ENCODE data around the gene GADD45GIP1. TPM values are rescaled to one million over a fixed set of nuclear protein-coding genes. Genes with fewer than 3 reads are reported as not detected.
A peak's percentile ranks its signal among the peaks of the same experiment; 100 is the strongest.

The GADD45GIP1 gene
- polyA plus RNA-seq, 1 of the 3 experiments (the other 2 are of a cell fraction): 91.8 TPM

DNA sequence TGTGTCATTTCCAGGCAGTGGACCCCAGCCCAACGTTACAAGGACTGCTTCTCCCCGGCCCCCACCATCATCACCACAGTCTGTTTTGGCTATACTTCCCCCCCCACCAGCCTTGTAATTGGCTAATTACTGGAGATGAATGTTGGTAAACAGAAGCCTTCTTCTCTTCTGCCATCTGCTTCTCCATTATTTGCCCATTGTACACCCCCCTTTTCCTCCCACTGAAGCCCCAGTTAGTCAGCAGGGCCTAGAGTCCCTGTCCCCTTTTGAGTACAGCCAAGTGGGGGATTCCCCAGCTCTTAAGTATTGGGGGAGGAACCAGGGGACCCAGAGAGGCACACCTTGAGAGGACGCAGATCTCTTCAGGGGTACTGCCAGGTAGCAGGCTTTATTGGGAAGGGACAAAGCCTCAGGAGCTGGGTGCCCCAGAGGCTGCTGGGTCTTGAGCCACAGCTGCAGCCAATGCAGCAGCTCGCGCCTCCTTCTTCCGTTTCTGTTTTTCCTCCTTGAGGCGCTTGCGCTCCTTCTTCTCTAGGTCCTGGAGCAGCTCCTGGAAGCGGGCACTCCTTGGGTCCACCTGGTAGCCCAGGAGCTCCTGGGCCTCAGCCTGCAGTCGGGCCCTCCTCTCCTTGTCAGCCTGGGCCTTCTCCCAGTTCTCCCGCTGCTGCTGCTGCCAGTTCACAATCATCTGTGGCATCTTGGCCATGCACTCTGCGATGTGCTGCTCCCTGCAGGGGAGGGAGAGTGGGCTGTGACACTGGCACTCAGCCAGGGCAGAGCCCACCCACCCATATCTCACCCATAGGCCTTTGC is 3.0 kb downstream of the GADD45GIP1 start:
- H3K9ac ChIP-seq: peak overlapping the region; percentile 60; the same call in 1 of the 2 replicates
- TF ChIP-seq GATA2 (CRISPR knock-in tag; IDR thresholded peaks at IDR 0.05): peak; percentile 50
- TF ChIP-seq SMC3 (IDR thresholded peaks at IDR 0.05; ENCODE audit: low read depth, low read length): no peak
- TF ChIP-seq NFIC (IDR thresholded peaks at IDR 0.05; ENCODE audit: borderline replicate concordance): peak; percentile 27; the same call in 1 of the 2 replicates
- POLR2A ChIA-PET: interaction anchor here (1.0 to 1.5 kb wide), 6 partner anchors 8 to 198 kb away, joined by 3 to 9 read pairs (median 3); partner anchors contain the start of gene CALR

DNA sequence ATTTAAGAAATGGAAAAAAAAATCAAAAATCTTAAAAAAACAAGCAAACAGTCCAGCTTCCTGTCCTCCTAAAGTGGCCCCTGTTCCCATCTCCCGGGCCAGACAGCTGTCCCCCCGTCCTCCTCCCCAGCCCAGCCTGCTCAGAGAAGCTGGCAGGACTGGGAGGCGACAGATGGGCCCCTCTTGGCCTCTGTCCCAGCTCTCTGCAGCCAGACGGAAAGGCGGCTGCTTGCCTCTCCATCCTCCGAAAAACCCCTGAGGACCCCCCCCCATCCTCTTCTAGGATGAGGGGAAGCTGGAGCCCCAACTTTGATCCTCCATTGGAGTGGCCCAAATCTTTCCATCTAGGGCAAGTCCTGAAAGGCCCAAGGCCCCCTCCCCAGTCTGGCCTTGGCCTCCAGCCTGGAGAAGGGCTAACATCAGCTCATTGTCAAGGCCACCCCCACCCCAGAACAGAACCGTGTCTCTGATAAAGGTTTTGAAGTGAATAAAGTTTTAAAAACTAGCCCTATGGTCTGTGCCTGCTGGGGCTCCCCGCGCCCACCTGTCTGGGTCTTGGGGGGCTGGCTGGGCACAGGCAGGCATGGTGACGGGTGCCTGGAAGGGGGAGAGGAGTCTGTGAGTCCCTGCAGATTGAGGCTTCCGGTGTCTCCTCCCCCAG is 3.8 kb downstream of the GADD45GIP1 start:
- 38% methylated on average over 8 of the region's 11 CpGs for WGBS (ENCODE audit: low lambda C conversion rate)
- H3K36me3 ChIP-seq (replicated peaks in 1 of 2; ENCODE audit: control insufficient read depth in 1 of 2, insufficient read depth in 2 of 2, low read length in 1 of 2): peaks cover 19 to 36% of the 10 kb centered on the region in 2 experiments
- H3K4me3 ChIP-seq (ENCODE audit: low read depth in 2 of 2, low read length in 1 of 2): no peak overlapping the region
- H3K4me1 ChIP-seq (ENCODE audit: control insufficient read depth in 1 of 2, insufficient read depth in 2 of 2, low read depth in 1 of 2, low read length in 1 of 2): peaks cover 32 to 39% of the 10 kb centered on the region in 2 experiments
- ChIA-PET CTCF (interaction anchor here (0.7 to 5.6 kb wide), 9 partner anchors 10 to 176 kb away, joined by 3 to 55 read pairs (median 3); no protein-coding TSS in a partner anchor), POLR2A (interaction anchor here (0.7 to 1.5 kb wide), 7 partner anchors 9 to 195 kb away, joined by 3 to 8 read pairs (median 3); partner anchors contain the start of genes CALR and DAND5)
- H3K9me2 ChIP-seq: no peaks in the 10 kb centered on the region
- H3K27ac ChIP-seq (ENCODE audit: low read depth in 2 of 2, low read length in 1 of 2): peak overlapping the region; percentile 93 to 97
- H3F3A ChIP-seq (replicated peaks; ENCODE audit: insufficient read depth): peaks cover 72% of the 10 kb centered on the region
- H3K4me2 ChIP-seq: peak overlapping the region; percentile 96
- TF ChIP-seq NFIC (IDR thresholded peaks at IDR 0.05; ENCODE audit: borderline replicate concordance): peak; percentile 70
- TF ChIP-seq, protein P1, sequence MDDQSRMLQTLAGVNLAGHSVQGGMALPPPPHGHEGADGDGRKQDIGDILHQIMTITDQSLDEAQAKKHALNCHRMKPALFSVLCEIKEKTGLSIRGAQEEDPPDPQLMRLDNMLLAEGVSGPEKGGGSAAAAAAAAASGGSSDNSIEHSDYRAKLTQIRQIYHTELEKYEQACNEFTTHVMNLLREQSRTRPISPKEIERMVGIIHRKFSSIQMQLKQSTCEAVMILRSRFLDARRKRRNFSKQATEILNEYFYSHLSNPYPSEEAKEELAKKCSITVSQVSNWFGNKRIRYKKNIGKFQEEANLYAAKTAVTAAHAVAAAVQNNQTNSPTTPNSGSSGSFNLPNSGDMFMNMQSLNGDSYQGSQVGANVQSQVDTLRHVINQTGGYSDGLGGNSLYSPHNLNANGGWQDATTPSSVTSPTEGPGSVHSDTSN (IDR thresholded peaks at IDR 0.05): 0 out of 2 replicates have a peak, but pooled peaks have one; percentile 1
- TF ChIP-seq RCOR1 (IDR thresholded peaks at IDR 0.05; ENCODE audit: low read length): peak; percentile 49; the same call in 1 of the 2 replicates
- TF ChIP-seq, protein P2, sequence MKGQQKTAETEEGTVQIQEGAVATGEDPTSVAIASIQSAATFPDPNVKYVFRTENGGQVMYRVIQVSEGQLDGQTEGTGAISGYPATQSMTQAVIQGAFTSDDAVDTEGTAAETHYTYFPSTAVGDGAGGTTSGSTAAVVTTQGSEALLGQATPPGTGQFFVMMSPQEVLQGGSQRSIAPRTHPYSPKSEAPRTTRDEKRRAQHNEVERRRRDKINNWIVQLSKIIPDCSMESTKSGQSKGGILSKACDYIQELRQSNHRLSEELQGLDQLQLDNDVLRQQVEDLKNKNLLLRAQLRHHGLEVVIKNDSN (IDR thresholded peaks at IDR 0.05; ENCODE audit: borderline replicate concordance, low read depth): no peak
- peak; percentile 54 for TF ChIP-seq TCF12 (IDR thresholded peaks at IDR 0.05)
- TF ChIP-seq, protein P3, sequence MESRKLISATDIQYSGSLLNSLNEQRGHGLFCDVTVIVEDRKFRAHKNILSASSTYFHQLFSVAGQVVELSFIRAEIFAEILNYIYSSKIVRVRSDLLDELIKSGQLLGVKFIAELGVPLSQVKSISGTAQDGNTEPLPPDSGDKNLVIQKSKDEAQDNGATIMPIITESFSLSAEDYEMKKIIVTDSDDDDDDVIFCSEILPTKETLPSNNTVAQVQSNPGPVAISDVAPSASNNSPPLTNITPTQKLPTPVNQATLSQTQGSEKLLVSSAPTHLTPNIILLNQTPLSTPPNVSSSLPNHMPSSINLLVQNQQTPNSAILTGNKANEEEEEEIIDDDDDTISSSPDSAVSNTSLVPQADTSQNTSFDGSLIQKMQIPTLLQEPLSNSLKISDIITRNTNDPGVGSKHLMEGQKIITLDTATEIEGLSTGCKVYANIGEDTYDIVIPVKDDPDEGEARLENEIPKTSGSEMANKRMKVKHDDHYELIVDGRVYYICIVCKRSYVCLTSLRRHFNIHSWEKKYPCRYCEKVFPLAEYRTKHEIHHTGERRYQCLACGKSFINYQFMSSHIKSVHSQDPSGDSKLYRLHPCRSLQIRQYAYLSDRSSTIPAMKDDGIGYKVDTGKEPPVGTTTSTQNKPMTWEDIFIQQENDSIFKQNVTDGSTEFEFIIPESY (IDR thresholded peaks at IDR 0.05; ENCODE audit: borderline replicate concordance, low read depth): no peak
- peaks cover 68% of the 10 kb centered on the region for H3K79me2 ChIP-seq (ENCODE audit: insufficient read depth)
- no peaks in the 10 kb centered on the region for H3K9me3 ChIP-seq
- no peak overlapping the region for H2AFZ ChIP-seq (ENCODE audit: low read depth)
- peaks cover 5% of the 10 kb centered on the region; the same call in 1 of the 2 replicates for H4K20me1 ChIP-seq (ENCODE audit: insufficient read depth)
- DNase-seq: peak; percentile 79
- H3K9ac ChIP-seq: peak overlapping the region; percentile 60; the same call in 1 of the 2 replicates
- H3K27me3 ChIP-seq (ENCODE audit: insufficient read depth): no peaks in the 10 kb centered on the region

More for the DNA sequence above, 3.0 kb downstream of the GADD45GIP1 start:
- DNase-seq: no peak
- peaks cover 5% of the 10 kb centered on the region; the same call in 1 of the 2 replicates for H4K20me1 ChIP-seq (ENCODE audit: insufficient read depth)
- WGBS (ENCODE audit: low lambda C conversion rate): 67% methylated on average over 12 of the region's 12 CpGs
- peaks cover 64% of the 10 kb centered on the region for H3K79me2 ChIP-seq (ENCODE audit: insufficient read depth)
- peaks cover 32 to 39% of the 10 kb centered on the region in 2 experiments for H3K4me1 ChIP-seq (ENCODE audit: control insufficient read depth in 1 of 2, insufficient read depth in 2 of 2, low read depth in 1 of 2, low read length in 1 of 2)
- H3K4me3 ChIP-seq (ENCODE audit: low read depth in 2 of 2, low read length in 1 of 2): no peak overlapping the region
- H3K4me2 ChIP-seq: peak overlapping the region; percentile 96
- no peak overlapping the region for H2AFZ ChIP-seq (ENCODE audit: low read depth)
- CTCF ChIA-PET: interaction anchor here (1.1 to 5.6 kb wide), 10 partner anchors 10 to 140 kb away, joined by 3 to 55 read pairs (median 4); partner anchors contain the start of gene GCDH
- peaks cover 72% of the 10 kb centered on the region for H3F3A ChIP-seq (replicated peaks; ENCODE audit: insufficient read depth)
- H3K27ac ChIP-seq (ENCODE audit: low read depth in 2 of 2, low read length in 1 of 2): peak overlapping the region; percentile 93 to 97
- no peaks in the 10 kb centered on the region for H3K9me3 ChIP-seq
- peaks cover 12 to 36% of the 10 kb centered on the region in 2 experiments for H3K36me3 ChIP-seq (replicated peaks in 1 of 2; ENCODE audit: control insufficient read depth in 1 of 2, insufficient read depth in 2 of 2, low read length in 1 of 2)
- H3K27me3 ChIP-seq (ENCODE audit: insufficient read depth): no peaks in the 10 kb centered on the region
- H3K9me2 ChIP-seq: no peaks in the 10 kb centered on the region
